GM19372 (cell line): ENCODE data around the gene GIMAP7.

ENCODE experiments used
- ATAC-seq: cut with Tn5 transposase; IDR thresholded peaks from one replicate; pipeline ENCODE4 v1.9.1; 2021; ENCODE audit warnings: mild to moderate bottlenecking, low read depth, moderate library complexity; ENCODE audit not compliant: unreplicated experiment

The GIMAP7 gene

DNA sequence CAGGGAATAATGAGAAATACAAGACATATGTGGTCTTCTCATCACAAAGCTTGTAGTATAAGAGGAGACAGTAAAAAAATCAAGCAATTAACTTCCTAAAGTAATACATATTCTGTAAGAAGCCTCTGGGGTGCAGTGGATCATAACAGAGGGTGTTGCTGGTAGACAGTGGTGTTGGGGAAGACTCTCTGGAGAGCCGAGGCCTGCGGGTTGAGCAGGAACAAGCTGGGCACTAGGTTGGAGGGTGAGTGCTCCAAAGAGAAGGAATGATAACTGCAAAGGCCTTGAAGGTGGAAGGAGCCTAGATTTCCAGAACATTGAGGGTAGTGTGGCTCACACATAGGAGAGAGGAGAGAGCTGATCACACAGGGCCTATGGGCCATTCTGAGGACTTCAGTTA is 54.0 kb downstream of the GIMAP7 start:
- no peak for ATAC-seq

DNA sequence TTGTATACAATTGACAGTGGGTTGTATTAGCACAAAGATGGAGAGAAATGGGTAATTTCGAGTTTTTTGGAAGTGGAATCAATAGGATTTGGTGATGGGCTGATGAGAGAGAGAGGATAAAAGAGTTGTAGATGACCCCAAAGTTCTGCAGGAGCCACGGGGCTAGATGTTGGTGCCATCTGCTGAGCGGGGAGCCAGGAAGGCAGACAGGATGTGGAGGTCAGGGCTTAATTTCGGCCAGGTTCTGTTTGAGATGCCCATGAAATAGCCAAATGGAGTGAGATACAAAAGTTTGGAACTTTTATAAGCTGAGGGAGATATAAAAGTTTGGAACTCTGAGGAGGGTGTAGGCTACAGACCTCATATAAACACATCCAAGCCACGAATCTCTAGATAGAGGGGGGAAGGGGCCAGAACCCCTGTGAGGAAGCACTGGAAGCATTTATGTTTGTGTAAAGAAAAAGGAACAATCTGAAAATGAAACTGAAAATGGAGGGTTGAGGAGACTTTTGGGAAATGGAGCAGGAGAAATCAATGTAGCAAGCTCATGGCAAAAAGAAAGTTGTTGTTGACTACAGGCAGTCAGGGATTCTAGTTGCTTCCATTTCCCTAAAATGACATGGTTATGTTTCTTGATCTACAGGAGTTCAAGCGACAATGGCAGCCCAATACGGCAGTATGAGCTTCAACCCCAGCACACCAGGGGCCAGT is 54.7 kb downstream of the GIMAP7 start:
- ATAC-seq, result no peak
